K562 (cell line): ENCODE measurements around the gene EVI5. TPM values are rescaled to one million over a fixed set of nuclear protein-coding genes. Genes with fewer than 3 reads are reported as not detected.
A peak's percentile ranks its signal among the peaks of the same experiment; 100 is the strongest.

ENCODE experiments used
- ATAC-seq: fragments of 200-7000 bp; cut with Tn5 transposase; 3 replicates; pipeline ENCODE4 v1.9.1; 2020; ENCODE audit warnings: moderate library complexity
- BruUV-seq: library from RNA; stranded (reverse); fragments of 400-500 nt; replicated peaks from 2 replicates; lab custom pipeline; 2021; lab: Mats Ljungman, UMichigan
- CTCF ChIA-PET: fragments of 300-600 bp; formaldehyde crosslinking; extraction: SDS; loops from one replicate; lab custom pipeline; 2021; ENCODE audit warnings: low intra/inter-chr PET ratio; lab: Yijun Ruan, JAX
- POLR2A ChIA-PET: fragments of 300-600, 350-650 bp; sonication (Branson Sonifier 250); formaldehyde crosslinking; extraction: SDS; loops from one replicate; lab custom pipeline; 2021; ENCODE audit warnings: antibody characterized with exemption, inconsistent platforms; lab: Yijun Ruan, JAX
- DNase-seq, 4 experiments: peaks; one replicate each; pipeline versions ENCODE4 v3.0.0 to v3.0.0-alpha.2; 2011 to 2018; ENCODE audit warnings: low spot score in 3 of 4, mixed read lengths in 3 of 4; ENCODE audit errors: extremely low read depth in 1 of 4
- FAIRE-seq: peaks from 2 replicates; lab custom pipeline; 2011; peaks lifted over from hg19 to GRCh38; lab: Jason Lieb, UNC
- H2AFZ ChIP-seq: 2 replicates; pipeline ENCODE4 v1.6.0; 2011; ENCODE audit warnings: low read depth, low read length, control low read depth, inconsistent platforms
- H3K27ac ChIP-seq: fragments of 200-600 bp; 3 replicates; pipeline ENCODE4 v1.8.0; 2011; ENCODE audit warnings: low read depth, mild to moderate bottlenecking, control low read depth, inconsistent platforms, low read length, moderate library complexity, mixed read lengths; ENCODE audit errors: extremely low read depth
- H3K27me3 ChIP-seq, 2 experiments: fragments of 300-600 bp in 1 of 2; 2 replicates in 1 of 2; 3 replicates in 1 of 2; pipeline versions ENCODE4 v1.6.0 to v1.8.0; 2011; ENCODE audit warnings: inconsistent platforms in 2 of 2, low read length in 2 of 2, mild to moderate bottlenecking in 1 of 2, mixed read lengths in 1 of 2, moderate library complexity in 1 of 2; ENCODE audit not compliant: control insufficient read depth in 2 of 2, insufficient read depth in 2 of 2
- H3K36me3 ChIP-seq: fragments of 300-600 bp; 3 replicates; pipeline ENCODE4 v1.8.0; 2011; ENCODE audit warnings: mild to moderate bottlenecking, low read length, inconsistent platforms; ENCODE audit not compliant: control insufficient read depth, insufficient read depth
- H3K4me1 ChIP-seq, 2 experiments: fragments of 200-600 bp in 1 of 2; replicated peaks in 1 of 2; 2 replicates in 1 of 2; 3 replicates in 1 of 2; pipeline versions ENCODE4 v1.5.1 to v1.8.0; 2011; ENCODE audit warnings: inconsistent platforms in 2 of 2, low read length in 2 of 2, mild to moderate bottlenecking in 1 of 2, mixed read lengths in 1 of 2, moderate library complexity in 1 of 2; ENCODE audit not compliant: control insufficient read depth in 2 of 2, insufficient read depth in 2 of 2
- H3K4me2 ChIP-seq: 2 replicates; pipeline ENCODE4 v1.6.1; 2011; ENCODE audit warnings: low read length, control low read depth, inconsistent platforms, mixed read lengths; ENCODE audit not compliant: insufficient read depth
- H3K4me3 ChIP-seq: fragments of 200-600 bp; sonication (generic), shearing (Covaris generic); 2 replicates; pipeline ENCODE4 v1.5.1; 2016; ENCODE audit warnings: control low read depth, inconsistent platforms
- H3K79me2 ChIP-seq: fragments of 200-600 bp; 3 replicates; pipeline ENCODE4 v1.8.0; 2011; ENCODE audit warnings: low read length, inconsistent platforms; ENCODE audit not compliant: control insufficient read depth, insufficient read depth
- H3K9ac ChIP-seq, 2 experiments: 2 replicates each; pipeline versions ENCODE4 v1.6.0 to v1.6.1; 2011; ENCODE audit warnings: low read depth in 2 of 2, low read length in 2 of 2, control low read depth in 1 of 2, inconsistent platforms in 1 of 2, mild to moderate bottlenecking in 1 of 2, mixed read lengths in 1 of 2; ENCODE audit not compliant: insufficient read depth in 1 of 2
- H3K9me1 ChIP-seq: one replicate; pipeline ENCODE4 v1.6.0; 2011; ENCODE audit warnings: inconsistent platforms, mild to moderate bottlenecking, low read length, moderate library complexity; ENCODE audit not compliant: control insufficient read depth, insufficient read depth
- H3K9me3 ChIP-seq: replicated peaks from 2 replicates; pipeline ENCODE4 v1.5.1; 2011; ENCODE audit warnings: low read depth, low read length, inconsistent platforms; ENCODE audit not compliant: control insufficient read depth, insufficient read depth
- H4K20me1 ChIP-seq: replicated peaks from 2 replicates; pipeline ENCODE4 v1.6.1; 2011; ENCODE audit warnings: low read length, inconsistent platforms, mixed read lengths; ENCODE audit not compliant: control insufficient read depth, insufficient read depth
- FOXM1 ChIP-seq, 2 experiments: fragments of 450-650 bp in 1 of 2; sonication (generic) in 1 of 2; formaldehyde crosslinking in 1 of 2; IDR thresholded peaks; 2 replicates each; pipeline versions ENCODE4 v1.6.1 to v1.9.0; 2017 to 2022; ENCODE audit warnings: low read depth in 2 of 2, mild to moderate bottlenecking in 2 of 2, missing genetic modification reagents in 1 of 2, moderate library complexity in 1 of 2
- GTF3C2 ChIP-seq: IDR thresholded peaks from 3 replicates; pipeline ENCODE4 v1.6.1; 2011; ENCODE audit warnings: borderline replicate concordance, mild to moderate bottlenecking, moderate library complexity; ENCODE audit not compliant: insufficient read length; ENCODE audit errors: extremely low read depth
- HEY1 ChIP-seq: fragments of 250-450 bp; sonication (Bioruptor Pico); IDR thresholded peaks from 2 replicates; pipeline ENCODE4 v1.5.0; 2020; ENCODE audit warnings: mild to moderate bottlenecking, moderate library complexity, borderline replicate concordance
- HIVEP1 ChIP-seq: fragments of 250-450 bp; sonication (Bioruptor Pico); IDR thresholded peaks from 2 replicates; pipeline ENCODE4 v1.4.0; 2020; ENCODE audit warnings: mild to moderate bottlenecking
- MCM3 ChIP-seq: fragments of 450-650 bp; IDR thresholded peaks from 2 replicates; pipeline ENCODE4 v1.6.1; 2016
- MEF2A ChIP-seq: IDR thresholded peaks from 2 replicates; pipeline ENCODE4 v1.6.1; 2011; ENCODE audit warnings: low read depth, mild to moderate bottlenecking, low read length, moderate library complexity; ENCODE audit not compliant: control insufficient read depth
- NFATC3 ChIP-seq: fragments of 450-650 bp; IDR thresholded peaks from 2 replicates; pipeline ENCODE4 v1.6.1; 2017; ENCODE audit warnings: mild to moderate bottlenecking
- NFE2L1 ChIP-seq: fragments of 450-650 bp; IDR thresholded peaks from 2 replicates; pipeline ENCODE4 v1.6.1; 2016; ENCODE audit warnings: missing genetic modification characterization, low read depth, mild to moderate bottlenecking, missing compliant biosample characterization, moderate library complexity, borderline replicate concordance
- NFXL1 ChIP-seq: fragments of 450-650 bp; formaldehyde crosslinking; IDR thresholded peaks from 2 replicates; pipeline ENCODE4 v1.4.0; 2021; ENCODE audit warnings: mild to moderate bottlenecking
- RAD21 ChIP-seq, 2 experiments: fragments of 250-450 bp in 1 of 2; fragments of 450-650 bp in 1 of 2; sonication (Bioruptor Pico) in 1 of 2; formaldehyde crosslinking in 1 of 2; IDR thresholded peaks in 1 of 2; conservative IDR thresholded peaks in 1 of 2; 2 replicates each; pipeline versions ENCODE4 v1.4.0 to v1.8.0; 2020 to 2022; ENCODE audit warnings: mild to moderate bottlenecking in 2 of 2, moderate library complexity in 1 of 2
- RBM17 ChIP-seq: fragments of 200-400 bp; formaldehyde crosslinking; IDR thresholded peaks from 2 replicates; pipeline ENCODE4 v1.6.1; 2017; ENCODE audit warnings: low read depth, mild to moderate bottlenecking, low read length, borderline replicate concordance
- SMAD3 ChIP-seq: fragments of 450-650 bp; formaldehyde crosslinking; conservative IDR thresholded peaks from 2 replicates; pipeline ENCODE4 v1.4.0; 2020; ENCODE audit warnings: mild to moderate bottlenecking
- SMARCA4 ChIP-seq: fragments of 450-650 bp; IDR thresholded peaks from 2 replicates; pipeline ENCODE4 v1.6.1; 2016
- TEAD1 ChIP-seq, 2 experiments: fragments of 450-650 bp in 1 of 2; sonication (generic) in 1 of 2; formaldehyde crosslinking; IDR thresholded peaks; 2 replicates each; pipeline versions ENCODE4 v1.4.0 to v1.8.0; 2020 to 2022; ENCODE audit warnings: mild to moderate bottlenecking in 2 of 2, missing genetic modification reagents in 1 of 2
- TEAD2 ChIP-seq: fragments of 450-650 bp; IDR thresholded peaks from 2 replicates; pipeline ENCODE4 v1.6.1; 2016; ENCODE audit warnings: missing genetic modification characterization, control low read depth, missing compliant biosample characterization
- ZNF133 ChIP-seq: fragments of 250-450 bp; sonication (Bioruptor Pico); IDR thresholded peaks from 2 replicates; pipeline ENCODE4 v1.4.0; 2020; ENCODE audit warnings: mild to moderate bottlenecking
- ZNF212 ChIP-seq: fragments of 450-650 bp; formaldehyde crosslinking; IDR thresholded peaks from 2 replicates; pipeline ENCODE4 v1.4.0; 2020; ENCODE audit warnings: mild to moderate bottlenecking
- ZNF384 ChIP-seq: IDR thresholded peaks from 2 replicates; pipeline ENCODE4 v1.6.1; 2012; ENCODE audit warnings: low read depth, low read length, improper control_type of control experiment
- ZNF696 ChIP-seq: fragments of 250-450 bp; sonication (Bioruptor Pico); conservative IDR thresholded peaks from 2 replicates; pipeline ENCODE4 v1.4.0; 2020; ENCODE audit warnings: mild to moderate bottlenecking, moderate library complexity
- WGBS: fragments of 100-300 bp; shearing (Covaris generic); methylation state at CpG from one replicate; pipeline ENCODE4 v1.1.6; 2016; ENCODE audit warnings: low coverage, mixed read lengths; ENCODE audit not compliant: insufficient coverage; ENCODE audit errors: missing lambda C conversion rate; 5-methylcytosine and 5-hydroxymethylcytosine counted together
- in situ Hi-C: fragments of 300-500 bp; cut with MboI; formaldehyde crosslinking; loops from 4 replicates; pipeline ENCODE4 v1.15.0; 2018; ENCODE audit warnings: inconsistent platforms, mixed read lengths
- intact Hi-C: fragments of 100-400 bp; cut with micrococcal nuclease; formaldehyde crosslinking; loops from 2 replicates; pipeline ENCODE4 v1.14.2; 2022
- polyA plus RNA-seq, 8 experiments: library from polyadenylated mRNA; depleted of rRNA in 4 of 8; stranded (reverse) in 5 of 8; unstranded in 3 of 8; fragments of >200 nt; fragmentation: Nextera tagmentation in 2 of 8; fragmentation: Illumina TruSeq in 1 of 8; extraction: Ambion mirVana in 2 of 8; extraction: Trizol in 1 of 8; gene quantifications; 2 replicates each; pipeline versions ENCODE4 v1.2.1 to v1.2.3, GENCODE V29; 2011 to 2014; ENCODE audit warnings: inconsistent platforms in 1 of 8, missing spikeins in 1 of 8
- total RNA-seq, 7 experiments: library from RNA; depleted of rRNA in 6 of 7; stranded (reverse); fragments of >200 nt in 6 of 7; fragmentation: Illumina TruSeq in 2 of 7; extraction: Trizol in 2 of 7; gene quantifications; 2 replicates each; pipeline versions ENCODE4 v1.2.1 to v1.2.3, GENCODE V29; 2011 to 2021; ENCODE audit warnings: low replicate concordance in 1 of 7

EVI5 gene
- total and polyA plus RNA-seq, 9 of the 15 experiments (the other 6 are each of a cell fraction or from before 2014, with no cell fraction given) = 1.7 to 50.1 (median 13.7) TPM

GRCh38 chr1:92505015-92505692 lies 279.8 kb downstream of the EVI5 start:
- WGBS = 8% methylated on average over 6 of the region's 6 CpGs
- no peak overlapping the region for H3K4me3 ChIP-seq
- no peak overlapping the region for H2AFZ ChIP-seq
- no peaks in the 10 kb centered on the region for H3K9me1 ChIP-seq
- in situ Hi-C loops (no loop called here), intact Hi-C loops (no loop called here)
- H3K36me3 ChIP-seq = no peaks in the 10 kb centered on the region
- no peaks in the 10 kb centered on the region for H3K27me3 ChIP-seq
- no peaks in the 10 kb centered on the region for H4K20me1 ChIP-seq
- no peak for FAIRE-seq
- H3K4me2 ChIP-seq = no peak overlapping the region
- H3K4me1 ChIP-seq = no peaks in the 10 kb centered on the region
- ChIA-PET CTCF (no interaction called here), POLR2A (interaction anchor here (1.2 kb wide), 1 partner anchor 14 kb away, joined by 3 read pairs; no protein-coding TSS in a partner anchor)
- peak; percentile 51; the same call in 2 of the 3 replicates for ATAC-seq
- no peaks in the 10 kb centered on the region for H3K9me3 ChIP-seq
- no peak for DNase-seq
- H3K9ac ChIP-seq = no peak overlapping the region
- BruUV-seq = no TSS peak
- no peak overlapping the region for H3K27ac ChIP-seq
- no peak for TF ChIP-seq SMARCA4
- no peak for TF ChIP-seq ZNF384
- TF ChIP-seq ZNF212 = no peak
- no peak for TF ChIP-seq MCM3
- no peak for TF ChIP-seq SMAD3
- TF ChIP-seq GTF3C2 = no peak
- TF ChIP-seq HEY1 (CRISPR knock-in tag) = no peak
- no peak for TF ChIP-seq NFATC3
- no peak for TF ChIP-seq HIVEP1 (CRISPR knock-in tag)
- TF ChIP-seq NFE2L1 = no peak
- TF ChIP-seq NFXL1 = no peak
- TF ChIP-seq TEAD2 = no peak
- TF ChIP-seq MEF2A = no peak
- TF ChIP-seq ZNF696 = no peak
- no peak for TF ChIP-seq ZNF133 (CRISPR knock-in tag)
- no peak for TF ChIP-seq FOXM1 (IDR thresholded peaks at IDR 0.05; ENCODE audit: low read depth)
- TF ChIP-seq FOXM1 (CRISPR knock-in tag; IDR thresholded peaks at IDR 0.05; ENCODE audit: low read depth) = no peak
- no peak for TF ChIP-seq TEAD1 (CRISPR knock-in tag; IDR thresholded peaks at IDR 0.05)
- TF ChIP-seq RAD21 (CRISPR knock-in tag; conservative IDR thresholded peaks at IDR 0.05 in 1 of 2, IDR thresholded peaks at IDR 0.05 in 1 of 2) = no peak
- no peak for TF ChIP-seq RBM17
- H3K79me2 ChIP-seq = no peaks in the 10 kb centered on the region
